Body of pancreas (tissue), 4 donors: ENCODE measurements around the gene ZNF536. TPM values are rescaled to one million over a fixed set of nuclear protein-coding genes. Genes with fewer than 3 reads are reported as not detected.

Experiments used
- ATAC-seq: fragments of 150-250 bp; one replicate; pipeline ENCODE4 v1.9.1; 2016
- DNase-seq, 4 donors: peaks; one replicate each; pipeline ENCODE4 v3.0.0-alpha.2; 2019
- H3K27ac ChIP-seq, 4 donors: fragments of 200-600 bp; sonication (generic); 1 replicate in 3 of 4; 2 replicates in 1 of 4; pipeline versions ENCODE4 v1.5.1 to v1.6.1; 2016 to 2019; ENCODE audit warnings: mild to moderate bottlenecking in 1 of 4, mixed read lengths in 1 of 4, moderate library complexity in 1 of 4
- H3K27me3 ChIP-seq, 2 donors: fragments of 200-600 bp; sonication (generic); one replicate each; pipeline ENCODE4 v1.6.0; 2016; ENCODE audit warnings: mild to moderate bottlenecking in 1 of 2
- H3K36me3 ChIP-seq, 2 donors: fragments of 200-600 bp; sonication (generic); replicated peaks in 1 of 2; 2 replicates each; pipeline ENCODE4 v1.5.1; 2016; ENCODE audit warnings: low read depth in 2 of 2; ENCODE audit not compliant: insufficient read depth in 1 of 2
- H3K4me1 ChIP-seq: fragments of 200-600 bp; sonication (generic); one replicate; pipeline ENCODE4 v1.6.0; 2016
- H3K4me3 ChIP-seq, 2 donors: fragments of 200-600 bp; sonication (generic); 1 replicate in 1 of 2; 2 replicates in 1 of 2; pipeline ENCODE4 v1.5.1; 2016 to 2019
- H3K9me3 ChIP-seq, 3 donors: fragments of 200-600 bp; sonication (generic); 1 replicate in 2 of 3; 2 replicates in 1 of 3; pipeline ENCODE4 v1.5.1; 2016
- POLR2A ChIP-seq, 3 donors: fragments of 450-650 bp; IDR thresholded peaks; one replicate each; pipeline ENCODE4 v1.6.1; 2016; ENCODE audit warnings: antibody characterized with exemption in 3 of 3, mild to moderate bottlenecking in 2 of 3
- WGBS, 2 donors: methylation state at CpG; one replicate each; pipeline ENCODE4 v1.1.5; 2017; 5-methylcytosine and 5-hydroxymethylcytosine counted together
- intact Hi-C: fragments of 100-400 bp; cut with DNase I; formaldehyde crosslinking; loops from one replicate; pipeline ENCODE4 v1.15.1; 2023
- total RNA-seq, 2 donors: library from RNA; depleted of rRNA; stranded (reverse); fragments of >200 nt; gene quantifications; one replicate each; pipeline ENCODE4 v1.1.0, GENCODE V29; 2016
- TF ChIP-seq, protein P1 (sequence below), 7 experiments: fragments of 450-650 bp in 4 of 7; fragments of 200-600 bp in 3 of 7; sonication (generic) in 3 of 7; IDR thresholded peaks; one replicate each; pipeline ENCODE4 v1.5.1; 2016 to 2019; ENCODE audit warnings: antibody characterized with exemption in 7 of 7

ZNF536 gene
- total RNA-seq, 2 donors from 2014 or later = not detected

GRCh38 chr19:30516531-30516930, 144.3 kb downstream of the ZNF536 start:
- ATAC-seq (no peak), DNase-seq (no peak)
- TF ChIP-seq POLR2A (IDR thresholded peaks at IDR 0.05) = no peak
- TF ChIP-seq, protein P1, sequence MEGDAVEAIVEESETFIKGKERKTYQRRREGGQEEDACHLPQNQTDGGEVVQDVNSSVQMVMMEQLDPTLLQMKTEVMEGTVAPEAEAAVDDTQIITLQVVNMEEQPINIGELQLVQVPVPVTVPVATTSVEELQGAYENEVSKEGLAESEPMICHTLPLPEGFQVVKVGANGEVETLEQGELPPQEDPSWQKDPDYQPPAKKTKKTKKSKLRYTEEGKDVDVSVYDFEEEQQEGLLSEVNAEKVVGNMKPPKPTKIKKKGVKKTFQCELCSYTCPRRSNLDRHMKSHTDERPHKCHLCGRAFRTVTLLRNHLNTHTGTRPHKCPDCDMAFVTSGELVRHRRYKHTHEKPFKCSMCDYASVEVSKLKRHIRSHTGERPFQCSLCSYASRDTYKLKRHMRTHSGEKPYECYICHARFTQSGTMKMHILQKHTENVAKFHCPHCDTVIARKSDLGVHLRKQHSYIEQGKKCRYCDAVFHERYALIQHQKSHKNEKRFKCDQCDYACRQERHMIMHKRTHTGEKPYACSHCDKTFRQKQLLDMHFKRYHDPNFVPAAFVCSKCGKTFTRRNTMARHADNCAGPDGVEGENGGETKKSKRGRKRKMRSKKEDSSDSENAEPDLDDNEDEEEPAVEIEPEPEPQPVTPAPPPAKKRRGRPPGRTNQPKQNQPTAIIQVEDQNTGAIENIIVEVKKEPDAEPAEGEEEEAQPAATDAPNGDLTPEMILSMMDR (IDR thresholded peaks at IDR 0.05) = no peak
- Histone ChIP-seq H3K36me3 (no peaks in the 10 kb centered on the region), H3K9me3 (no peaks in the 10 kb centered on the region), H3K27ac (no peak overlapping the region), H3K4me1 (no peaks in the 10 kb centered on the region), H3K27me3 (no peaks in the 10 kb centered on the region), H3K4me3 (no peak overlapping the region)
- intact Hi-C loops = no loop called here
- 83 to 88% methylated on average over 17 of the region's 17 CpGs for WGBS, 2 donors

DNA sequence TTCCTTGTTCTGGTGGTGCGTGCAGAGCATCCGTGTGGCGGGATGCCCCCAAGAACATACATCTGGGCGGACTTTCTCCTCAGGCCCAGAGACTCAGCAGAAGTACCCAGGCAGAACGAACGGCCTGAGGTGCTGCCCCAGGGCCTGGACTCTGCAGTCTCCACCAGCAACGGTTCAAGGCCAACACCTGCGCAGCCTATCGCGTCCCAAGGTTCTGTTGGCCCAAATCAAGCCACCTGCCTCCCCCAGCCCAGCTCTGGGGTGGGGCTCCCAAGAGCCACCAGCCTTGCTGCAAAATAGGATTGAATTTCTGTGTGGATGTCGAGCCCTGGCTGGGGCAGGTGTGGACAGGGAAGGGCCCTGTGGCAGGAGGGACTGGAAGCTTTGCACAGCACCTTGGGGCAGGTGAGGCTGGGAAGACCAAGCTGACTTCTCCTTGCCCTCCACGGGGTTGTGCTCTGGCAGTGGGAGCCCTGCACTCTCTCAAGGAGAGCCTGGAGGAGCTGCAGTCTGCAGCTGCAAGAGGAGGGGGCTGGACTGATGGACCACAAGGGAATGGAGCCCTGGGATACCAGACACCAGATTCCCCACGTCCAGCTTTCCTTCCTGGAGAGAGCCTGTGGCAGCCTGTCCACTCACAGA, 146.9 kb downstream of the ZNF536 start:
- Histone ChIP-seq H3K27me3 (no peaks in the 10 kb centered on the region), H3K36me3 (no peaks in the 10 kb centered on the region), H3K4me3 (no peak overlapping the region), H3K9me3 (no peaks in the 10 kb centered on the region), H3K4me1 (no peaks in the 10 kb centered on the region), H3K27ac (no peak overlapping the region)
- intact Hi-C loops = no loop called here
- no peak for ATAC-seq
- no peak for DNase-seq
- TF ChIP-seq POLR2A (IDR thresholded peaks at IDR 0.05) = no peak
- TF ChIP-seq, protein P1 (IDR thresholded peaks at IDR 0.05) = no peak
- 52 to 56% methylated on average over 11 to 12 of the region's 13 CpGs for WGBS, 2 donors

DNA sequence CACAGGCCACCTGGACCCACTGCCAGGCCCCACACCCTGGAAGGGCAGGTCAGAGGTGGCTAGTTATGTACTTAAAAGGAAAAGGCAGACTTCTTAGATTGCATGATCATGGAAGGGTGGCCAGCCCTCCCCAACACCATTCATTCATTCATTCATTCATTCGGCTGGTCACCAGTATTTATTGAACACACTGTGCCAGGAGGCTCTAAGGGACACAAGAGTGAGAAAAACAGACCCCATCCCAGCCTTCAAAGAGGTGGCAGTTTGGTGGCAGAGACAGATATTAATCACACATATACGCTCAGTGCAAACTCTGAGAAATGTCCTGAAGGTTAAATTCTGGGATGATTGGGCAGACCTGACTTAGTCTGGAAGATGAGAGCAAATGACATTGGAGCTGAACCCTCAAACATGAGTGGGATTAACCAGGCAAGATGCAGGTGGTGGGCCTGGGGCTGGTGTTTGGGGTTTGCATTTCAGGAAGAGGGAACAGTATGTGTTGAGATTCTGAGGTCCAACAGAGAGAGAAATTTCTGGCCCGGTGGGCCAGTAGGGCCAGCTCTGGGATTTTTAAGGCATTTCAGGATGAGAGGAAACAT, 147.5 kb downstream of the ZNF536 start:
- intact Hi-C loops = no loop called here
- no peaks in the 10 kb centered on the region for H3K4me1 ChIP-seq
- DNase-seq = no peak
- H3K36me3 ChIP-seq = no peaks in the 10 kb centered on the region
- H3K4me3 ChIP-seq = no peak overlapping the region
- WGBS, 2 donors = 74 to 78% methylated on average over 3 of the region's 3 CpGs
- ATAC-seq = no peak
- no peak overlapping the region for H3K27ac ChIP-seq
- H3K9me3 ChIP-seq = no peaks in the 10 kb centered on the region
- no peak for TF ChIP-seq POLR2A (IDR thresholded peaks at IDR 0.05)
- TF ChIP-seq, protein P1 (IDR thresholded peaks at IDR 0.05) = no peak
- H3K27me3 ChIP-seq = no peaks in the 10 kb centered on the region

GRCh38 chr19:30520735-30521479, 148.7 kb downstream of the ZNF536 start:
- DNase-seq (no peak), ATAC-seq (no peak)
- Histone ChIP-seq H3K9me3 (no peaks in the 10 kb centered on the region), H3K36me3 (no peaks in the 10 kb centered on the region), H3K27me3 (no peaks in the 10 kb centered on the region), H3K4me1 (no peaks in the 10 kb centered on the region), H3K4me3 (no peak overlapping the region), H3K27ac (no peak overlapping the region)
- intact Hi-C loops = no loop called here
- WGBS, 2 donors = 77 to 90% methylated on average over 4 to 9 of the region's 9 CpGs
- no peak for TF ChIP-seq POLR2A (IDR thresholded peaks at IDR 0.05)
- TF ChIP-seq, protein P1 (IDR thresholded peaks at IDR 0.05) = no peak
